HG03280 (cell line): Measurements from ENCODE around the gene ZNF644.

Source experiments
- ATAC-seq: cut with Tn5 transposase; IDR thresholded peaks from one replicate; pipeline ENCODE4 v1.9.1; 2021; ENCODE audit warnings: mild to moderate bottlenecking, moderate library complexity; ENCODE audit not compliant: unreplicated experiment

The ZNF644 gene

DNA sequence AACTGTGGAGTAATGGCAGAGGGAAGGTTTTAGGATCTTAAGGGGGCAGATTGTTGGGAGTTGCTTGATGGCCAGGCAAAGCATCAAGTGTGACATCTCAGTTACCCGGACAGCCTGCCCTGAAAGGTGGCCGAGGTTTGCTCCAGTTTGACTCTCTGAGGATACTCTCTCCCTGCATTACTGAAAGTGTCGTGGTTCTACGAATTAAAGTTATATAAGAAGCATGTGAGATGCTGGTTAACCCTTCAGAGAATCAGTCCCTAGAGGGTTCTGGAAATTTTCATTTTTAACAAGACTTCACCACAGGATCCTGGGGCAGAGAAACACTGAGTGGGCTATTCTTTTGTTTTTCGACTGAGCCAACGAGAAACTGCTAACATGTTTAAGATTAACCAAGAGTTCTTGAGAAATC lies 689 bp upstream of the ZNF644 start:
- no peak for ATAC-seq

DNA sequence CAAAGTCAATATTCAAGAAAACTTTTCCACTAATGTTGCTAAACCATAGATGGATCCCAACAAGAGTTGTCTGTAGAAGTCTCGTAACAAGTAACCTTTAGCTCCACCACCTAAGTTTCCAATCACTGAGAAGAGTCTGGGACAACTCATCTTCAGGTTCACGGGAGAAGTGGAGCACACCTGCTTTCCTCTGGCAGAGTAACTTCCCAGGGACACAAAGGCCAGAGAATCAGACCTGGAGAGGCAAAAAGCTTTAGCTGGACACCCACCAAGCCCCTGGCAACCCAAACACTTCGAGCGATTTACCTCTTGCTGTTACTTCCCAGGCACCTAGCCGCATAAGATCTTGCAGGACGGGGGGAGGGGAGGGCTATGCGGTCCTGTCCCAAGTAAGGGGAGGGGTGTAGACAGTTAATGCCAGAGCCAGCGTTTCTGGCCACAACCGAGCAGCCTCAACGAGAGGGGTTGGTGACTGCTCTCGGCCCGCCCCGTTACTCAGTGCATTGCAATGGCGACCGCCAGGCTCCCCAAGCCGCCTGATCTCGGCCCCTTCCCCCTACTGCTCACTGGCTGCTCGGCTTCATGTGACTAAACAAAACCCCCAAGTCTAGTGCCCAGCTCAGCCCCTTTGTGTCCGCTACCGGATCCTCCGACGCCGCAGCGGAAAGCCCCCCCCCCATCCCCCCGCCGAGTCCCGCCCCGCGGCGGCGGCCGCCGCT lies 709 bp downstream of the ZNF644 start:
- peak; percentile 39 for ATAC-seq

DNA sequence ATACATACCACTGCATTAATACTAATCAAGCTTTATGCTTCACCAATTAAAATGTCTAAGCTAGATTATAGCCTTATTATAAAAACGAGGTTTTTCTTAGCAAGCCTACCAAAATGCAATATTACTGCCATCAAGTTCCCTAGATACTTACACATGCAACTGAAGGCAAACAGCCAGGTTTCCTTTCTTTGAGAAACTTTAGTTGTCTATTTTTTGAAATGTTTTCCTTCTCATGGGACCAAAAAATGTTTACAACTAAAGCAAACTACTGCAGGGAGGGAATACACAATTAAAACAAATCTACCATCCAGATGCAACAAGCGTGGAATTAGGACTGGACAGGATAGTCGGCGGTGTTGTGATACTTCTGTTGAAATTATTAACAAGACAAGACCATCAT lies 1.3 kb downstream of the ZNF644 start:
- ATAC-seq = no peak

- ATAC-seq = no peak
Observed at GRCh38 chr1:91018006-91018405, 3.8 kb downstream of the ZNF644 start.

DNA sequence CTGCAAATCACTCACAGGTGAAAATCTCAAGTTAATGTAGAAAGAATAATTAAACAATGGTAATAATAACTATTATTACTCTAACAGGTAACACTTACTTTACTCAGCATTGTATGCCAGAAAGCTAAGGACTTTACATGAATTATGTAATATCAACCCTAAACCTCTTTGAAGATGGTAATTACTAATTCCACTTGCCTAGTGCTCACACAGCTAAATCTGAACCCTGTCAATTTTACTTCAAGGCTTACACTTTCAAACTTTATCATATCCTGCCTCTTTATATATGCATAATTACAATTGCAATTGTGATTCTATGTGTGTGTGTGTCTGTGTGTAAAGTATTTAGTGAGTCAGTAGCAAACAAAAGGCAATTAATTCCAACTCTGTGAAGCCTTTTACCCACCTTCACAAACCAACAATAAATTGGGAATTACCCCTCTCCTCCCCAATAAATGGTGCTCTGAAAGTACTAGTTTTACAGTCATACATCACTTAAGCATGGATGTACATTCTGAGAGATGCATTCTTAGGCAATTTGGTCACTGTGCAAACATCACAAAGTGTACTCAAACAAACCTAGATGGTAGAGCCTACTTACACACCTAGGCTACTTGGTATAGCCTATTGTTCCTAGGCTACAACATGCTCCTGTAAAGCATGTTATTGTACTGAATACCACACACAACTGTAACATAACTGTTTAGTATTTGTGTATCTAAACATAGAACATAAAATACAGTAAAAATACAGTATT lies 5.9 kb downstream of the ZNF644 start:
- ATAC-seq = no peak

DNA sequence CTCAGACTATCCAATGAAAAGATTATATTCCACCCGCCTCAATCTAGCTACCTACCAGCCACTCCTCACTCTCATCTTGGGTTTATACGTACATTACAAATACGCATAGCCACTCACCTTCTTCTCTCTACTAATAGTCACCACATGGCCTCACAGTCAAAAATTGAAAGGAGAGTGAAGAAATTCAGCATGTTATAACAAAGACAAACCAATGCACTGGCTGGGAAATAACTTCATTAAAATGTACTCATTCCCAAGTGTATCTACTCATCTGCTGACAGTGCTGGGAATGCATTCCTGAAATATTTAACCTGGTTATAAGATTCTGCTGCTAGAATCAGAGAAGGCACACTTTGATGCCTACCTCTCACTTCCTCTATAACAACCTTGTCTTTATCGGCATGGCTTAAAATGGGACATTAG lies 6.5 kb downstream of the ZNF644 start:
- ATAC-seq = no peak

DNA sequence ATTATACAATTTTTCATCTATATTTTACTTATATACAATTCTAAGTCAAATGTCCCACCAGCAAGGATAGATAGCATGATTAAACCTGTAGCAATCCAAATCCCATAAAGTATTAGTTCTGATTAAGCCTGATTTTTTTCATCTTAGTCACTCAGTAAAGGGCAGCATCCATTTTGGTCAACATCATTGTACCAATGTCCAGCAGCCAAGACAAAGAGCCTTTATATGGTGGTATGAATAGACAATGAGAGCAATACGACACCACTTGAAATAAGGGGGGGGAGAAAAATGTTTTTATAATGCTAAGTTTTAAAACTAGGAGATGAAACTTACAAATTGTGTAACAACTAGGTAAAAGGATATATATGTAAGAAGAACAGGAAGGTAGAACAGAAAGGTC lies 7.4 kb downstream of the ZNF644 start:
- no peak for ATAC-seq

DNA sequence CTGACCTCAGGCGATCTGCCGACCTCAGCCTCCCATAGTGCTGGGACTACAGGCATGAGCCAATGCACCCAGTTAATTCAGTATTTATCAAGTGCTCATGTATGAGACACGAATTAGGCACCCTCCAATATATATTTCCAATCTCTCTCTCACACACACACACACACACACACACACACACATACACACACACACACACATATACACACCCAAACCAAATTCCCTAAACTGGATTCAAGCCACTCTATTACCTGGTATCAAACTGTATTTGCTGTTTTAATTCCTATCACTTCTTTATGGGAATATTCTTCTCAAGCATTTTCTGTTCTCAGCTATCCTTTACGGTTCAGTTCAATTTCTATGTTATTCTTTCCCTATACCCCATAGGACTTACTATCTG lies 8.5 kb downstream of the ZNF644 start:
- no peak for ATAC-seq

GRCh38 chr1:91012196-91012595 lies 9.6 kb downstream of the ZNF644 start:
- no peak for ATAC-seq

GRCh38 chr1:91011726-91012125 lies 10.1 kb downstream of the ZNF644 start:
- no peak for ATAC-seq

- no peak for ATAC-seq
Observed at GRCh38 chr1:91007827-91008226, 14.0 kb downstream of the ZNF644 start.

DNA sequence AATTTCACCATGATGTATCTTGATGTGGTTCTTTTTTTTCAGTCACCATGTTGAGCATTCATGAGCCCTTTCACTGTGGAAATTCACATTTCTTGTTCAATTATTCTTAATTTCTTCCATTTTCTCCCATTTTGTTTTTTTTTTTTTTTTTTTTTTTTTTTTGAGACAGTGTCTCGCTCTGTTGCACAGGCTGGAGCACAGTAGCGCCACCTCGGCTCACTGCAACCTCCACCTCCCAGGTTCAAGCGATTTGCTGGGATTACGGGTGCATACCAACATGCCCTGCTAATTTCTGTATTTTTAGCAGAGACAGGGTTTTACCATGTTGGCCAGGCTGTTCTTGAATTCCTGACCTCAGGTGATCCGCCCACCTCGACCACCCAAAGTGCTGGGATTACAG lies 14.7 kb downstream of the ZNF644 start:
- ATAC-seq = no peak

GRCh38 chr1:91006113-91006908 lies 15.5 kb downstream of the ZNF644 start:
- ATAC-seq = no peak

DNA sequence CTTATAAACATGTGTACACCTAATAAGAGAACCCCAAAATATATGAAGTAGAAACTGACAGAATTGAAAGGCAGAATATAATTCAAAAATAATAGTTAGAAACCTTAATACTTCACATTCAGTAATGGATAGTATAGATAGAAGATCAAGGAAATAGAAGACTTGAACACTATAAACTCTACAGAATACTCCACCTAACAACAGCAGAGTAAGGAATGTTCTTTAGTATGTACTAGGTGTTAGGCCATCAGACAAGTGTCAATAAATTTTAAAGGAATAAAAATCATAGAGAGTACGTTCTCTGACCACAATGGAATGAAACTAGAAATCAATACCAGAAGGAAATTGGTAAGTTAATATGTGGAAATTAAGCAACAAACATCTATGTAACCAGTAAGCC lies 16.6 kb downstream of the ZNF644 start:
- no peak for ATAC-seq

GRCh38 chr1:91004145-91004544 lies 17.7 kb downstream of the ZNF644 start:
- ATAC-seq = no peak

- ATAC-seq = no peak
Observed at GRCh38 chr1:90996742-90997413, 25.0 kb downstream of the ZNF644 start.

- ATAC-seq = no peak
Observed at GRCh38 chr1:90995311-90995894, 26.4 kb downstream of the ZNF644 start.

DNA sequence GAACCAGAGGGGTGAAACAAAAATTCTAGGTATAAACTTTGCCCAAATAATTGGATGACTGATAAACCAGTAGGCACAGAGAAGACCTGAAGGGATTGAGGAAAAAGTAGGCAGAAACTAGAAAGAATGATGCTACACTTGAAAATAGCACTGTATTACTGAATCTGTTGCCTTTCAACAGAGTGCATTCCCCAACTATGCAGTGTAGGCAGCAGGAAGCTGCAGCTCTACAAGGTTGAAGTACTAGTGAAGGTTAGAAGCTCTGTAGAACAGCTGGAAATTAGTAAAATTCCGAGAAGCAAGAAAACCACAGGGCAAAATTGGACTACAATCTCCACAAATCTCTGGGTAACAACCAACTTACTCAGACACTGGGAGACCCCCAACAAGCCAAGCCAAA lies 27.4 kb downstream of the ZNF644 start:
- ATAC-seq = no peak

DNA sequence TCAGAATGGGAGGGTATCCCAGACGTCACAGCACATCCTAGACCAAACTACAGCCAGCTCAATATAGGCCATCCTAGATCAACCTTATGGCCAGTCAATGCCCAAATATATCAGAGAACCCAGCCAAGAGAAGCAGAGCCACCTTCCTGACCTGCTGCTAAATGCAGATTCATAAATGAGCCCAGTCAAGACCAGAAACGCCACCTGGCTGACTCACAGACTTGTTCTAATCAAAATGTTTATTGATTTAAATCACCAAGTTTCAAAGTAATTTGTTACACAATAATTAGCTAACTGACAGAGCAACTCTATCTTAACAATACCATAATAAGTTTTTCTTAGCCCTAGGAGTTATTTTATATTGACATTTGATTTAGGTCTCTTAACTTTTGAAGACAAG lies 28.6 kb downstream of the ZNF644 start:
- ATAC-seq = no peak

- ATAC-seq = no peak
Observed at GRCh38 chr1:90990779-90991178, 31.1 kb downstream of the ZNF644 start.

GRCh38 chr1:90989990-90990389 lies 31.8 kb downstream of the ZNF644 start:
- no peak for ATAC-seq
